GM12872 (cell line): Measurements from ENCODE around the gene PANX1.
A peak's percentile ranks its signal among the peaks of the same experiment; 100 is the strongest.

Experiments used
- CTCF ChIP-seq: IDR thresholded peaks from 3 replicates; pipeline ENCODE4 v1.5.1; 2011; ENCODE audit warnings: low read depth, mild to moderate bottlenecking, low read length, moderate library complexity; ENCODE audit not compliant: insufficient read depth

Gene PANX1

GRCh38 chr11:94171693-94172440 is 43.2 kb downstream of the PANX1 start:
- peak; percentile 86 for TF ChIP-seq CTCF

DNA sequence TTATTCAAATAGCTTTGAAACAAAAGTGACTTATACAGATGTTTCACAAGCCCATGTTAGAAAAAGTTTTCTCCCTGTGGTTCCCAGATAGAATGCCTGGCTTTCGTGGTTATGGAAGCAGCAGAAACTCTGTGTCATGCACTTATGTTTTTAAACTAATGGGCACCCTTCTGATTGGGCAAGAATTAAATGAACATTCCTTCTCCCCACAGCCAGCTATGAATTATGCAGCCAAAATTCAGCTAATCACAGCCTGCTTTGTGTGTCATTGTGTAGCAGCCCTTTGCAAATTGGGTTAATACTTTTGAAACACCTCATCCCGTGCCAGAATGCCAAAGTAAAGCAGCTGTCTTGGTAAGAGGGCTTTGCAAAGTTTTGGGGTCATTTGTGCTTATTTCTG is 46.9 kb downstream of the PANX1 start:
- no peak for TF ChIP-seq CTCF

GRCh38 chr11:94178331-94178730 is 49.7 kb downstream of the PANX1 start:
- TF ChIP-seq CTCF: no peak

DNA sequence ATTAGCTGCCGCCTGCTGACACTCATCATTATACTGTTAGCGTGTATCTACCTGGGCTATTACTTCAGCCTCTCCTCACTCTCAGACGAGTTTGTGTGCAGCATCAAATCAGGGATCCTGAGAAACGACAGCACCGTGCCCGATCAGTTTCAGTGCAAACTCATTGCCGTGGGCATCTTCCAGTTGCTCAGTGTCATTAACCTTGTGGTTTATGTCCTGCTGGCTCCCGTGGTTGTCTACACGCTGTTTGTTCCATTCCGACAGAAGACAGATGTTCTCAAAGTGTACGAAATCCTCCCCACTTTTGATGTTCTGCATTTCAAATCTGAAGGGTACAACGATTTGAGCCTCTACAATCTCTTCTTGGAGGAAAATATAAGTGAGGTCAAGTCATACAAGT is 51.1 kb downstream of the PANX1 start:
- TF ChIP-seq CTCF: no peak

DNA sequence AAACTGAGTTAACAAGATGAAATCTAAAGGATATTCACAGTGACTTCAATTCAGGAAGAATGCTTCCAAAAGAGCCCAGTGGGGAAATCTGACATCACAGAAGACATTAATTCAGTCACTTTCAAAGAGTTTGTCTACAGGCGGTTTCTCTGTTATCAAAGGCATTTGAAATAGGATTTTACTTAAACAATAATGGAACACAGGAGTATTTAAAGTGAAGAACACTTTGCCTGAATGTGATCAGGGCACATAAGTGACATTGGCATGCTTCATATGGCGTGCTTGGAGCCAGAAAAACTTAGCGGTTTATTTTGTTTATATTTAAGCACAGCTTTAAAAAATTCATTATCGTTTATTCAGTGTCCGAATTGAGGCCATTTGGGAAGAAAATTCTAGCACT is 52.9 kb downstream of the PANX1 start:
- no peak for TF ChIP-seq CTCF

DNA sequence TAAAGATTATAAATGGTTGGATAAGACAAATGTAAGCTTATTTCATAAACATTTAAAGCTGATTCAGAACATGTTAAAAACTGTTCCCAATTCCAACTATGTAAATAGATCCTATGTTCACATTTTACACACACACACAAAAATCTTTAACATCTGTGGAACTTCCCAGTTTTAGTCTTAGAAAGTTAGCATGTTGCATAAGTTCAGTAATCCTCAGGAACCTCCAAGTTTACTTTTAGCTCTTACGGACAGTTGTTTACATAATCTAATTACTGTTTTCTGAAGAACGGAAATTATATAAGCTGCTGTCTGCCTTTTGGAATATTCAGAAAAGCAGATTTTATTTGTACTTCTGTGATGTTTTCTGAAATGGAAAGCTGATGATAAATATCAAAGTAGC is 53.3 kb downstream of the PANX1 start:
- no peak for TF ChIP-seq CTCF

DNA sequence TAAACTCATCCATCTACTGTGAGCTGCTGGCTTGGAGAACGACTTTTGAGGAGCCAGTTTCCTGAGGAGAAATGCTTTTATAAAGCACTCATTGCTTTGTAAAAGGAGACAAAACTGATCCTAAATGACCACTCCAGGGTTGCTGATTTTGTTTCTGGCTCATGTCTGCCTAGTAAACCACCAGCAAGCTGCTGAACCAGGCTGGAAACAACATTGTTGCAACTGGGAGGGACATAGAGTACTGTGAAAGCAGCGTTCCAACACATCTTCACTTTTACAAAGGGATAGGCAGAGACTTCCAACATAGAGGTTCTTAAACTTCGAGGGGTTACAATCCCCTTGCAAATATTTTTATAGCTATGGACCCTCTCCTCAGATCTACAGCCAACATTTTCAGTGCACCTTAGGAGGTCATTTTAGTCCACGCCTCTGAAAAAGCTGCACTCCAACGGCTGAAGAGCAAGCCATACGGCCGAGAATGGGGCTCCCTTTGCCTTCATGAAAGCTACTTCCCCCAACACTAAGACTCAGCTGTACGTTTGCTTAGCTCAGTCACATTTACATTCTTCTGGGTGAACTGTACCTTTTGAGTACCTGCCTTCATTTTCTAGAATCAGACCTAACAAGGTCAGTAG is 54.7 kb downstream of the PANX1 start:
- no peak for TF ChIP-seq CTCF
